HepG2 (cell line): ENCODE data around the gene KRTCAP2. TPM values are rescaled to one million over a fixed set of nuclear protein-coding genes. Genes with fewer than 3 reads are reported as not detected.

Experiments used
- CENPT ChIP-seq: sonication (generic); formaldehyde crosslinking; IDR thresholded peaks from 2 replicates; pipeline ENCODE4 v1.8.0; 2022; ENCODE audit warnings: low read depth, mild to moderate bottlenecking, moderate library complexity, missing genetic modification reagents
- ESRRA ChIP-seq: sonication (generic); formaldehyde crosslinking; IDR thresholded peaks from 2 replicates; pipeline ENCODE4 v1.5.1; 2020; ENCODE audit warnings: mild to moderate bottlenecking, low read depth, missing genetic modification reagents
- FOXK2 ChIP-seq: fragments of 450-650 bp; IDR thresholded peaks from 2 replicates; pipeline ENCODE4 v1.6.1; 2016
- ISX ChIP-seq: sonication (generic); formaldehyde crosslinking; conservative IDR thresholded peaks from 2 replicates; pipeline ENCODE4 v1.5.0; 2020; ENCODE audit warnings: missing genetic modification reagents
- KLF12 ChIP-seq: sonication (generic); formaldehyde crosslinking; IDR thresholded peaks from 2 replicates; pipeline ENCODE4 v1.4.0; 2020; ENCODE audit warnings: missing genetic modification reagents, borderline replicate concordance
- PTBP1 ChIP-seq: fragments of 200-400 bp; formaldehyde crosslinking; IDR thresholded peaks from 2 replicates; pipeline ENCODE4 v1.6.1; 2018; ENCODE audit warnings: low read length, low read depth; ENCODE audit not compliant: poor library complexity, severe bottlenecking
- RARG ChIP-seq: sonication (generic); formaldehyde crosslinking; IDR thresholded peaks from 2 replicates; pipeline ENCODE4 v1.4.0; 2020; ENCODE audit warnings: low read depth, mild to moderate bottlenecking, missing genetic modification reagents
- RXRB ChIP-seq: IDR thresholded peaks from 2 replicates; pipeline ENCODE4 v1.6.1; 2016; ENCODE audit warnings: borderline replicate concordance, missing genetic modification reagents, missing compliant biosample characterization
- TCF7 ChIP-seq: sonication (generic); IDR thresholded peaks from 2 replicates; pipeline ENCODE4 v1.6.1; 2016; ENCODE audit warnings: antibody characterized with exemption, low read depth
- ZFP1 ChIP-seq: IDR thresholded peaks from 2 replicates; pipeline ENCODE4 v1.6.1; 2016
- ZFYVE20 ChIP-seq: sonication (generic); formaldehyde crosslinking; IDR thresholded peaks from 2 replicates; pipeline ENCODE4 v1.8.0; 2023; ENCODE audit warnings: low read depth, mild to moderate bottlenecking, moderate library complexity, missing genetic modification reagents, borderline replicate concordance
- ZNF572 ChIP-seq: sonication (generic); formaldehyde crosslinking; IDR thresholded peaks from 2 replicates; pipeline ENCODE4 v1.5.1; 2020; ENCODE audit warnings: mild to moderate bottlenecking, missing genetic modification reagents
- ZNF713 ChIP-seq: sonication (generic); formaldehyde crosslinking; IDR thresholded peaks from 2 replicates; pipeline ENCODE4 v1.4.0; 2020; ENCODE audit warnings: mild to moderate bottlenecking, missing genetic modification reagents
- ZNF720 ChIP-seq: sonication (generic); formaldehyde crosslinking; IDR thresholded peaks from 2 replicates; pipeline ENCODE4 v1.4.0; 2020; ENCODE audit warnings: missing genetic modification reagents
- polyA plus RNA-seq, 8 experiments: library from polyadenylated mRNA; depleted of rRNA in 3 of 8; stranded (reverse) in 7 of 8; unstranded in 1 of 8; fragments of >200 nt; fragmentation: Illumina TruSeq in 4 of 8; extraction: Trizol in 4 of 8; gene quantifications; 2 replicates each; pipeline versions ENCODE4 v1.2.1 to v1.2.3, GENCODE V29; 2011 to 2016; ENCODE audit warnings: low read depth in 4 of 8, missing spikeins in 1 of 8, mixed read lengths in 1 of 8; ENCODE audit not compliant: insufficient read depth in 1 of 8
- total RNA-seq, 5 experiments: library from RNA; depleted of rRNA; stranded (reverse); fragments of >200 nt; fragmentation: Illumina TruSeq; extraction: Trizol; gene quantifications; 2 replicates each; pipeline ENCODE4 v1.2.3, GENCODE V29; 2016; ENCODE audit warnings: low read depth in 1 of 5
- TF ChIP-seq, protein P1 (sequence below): sonication (generic); formaldehyde crosslinking; IDR thresholded peaks from 2 replicates; pipeline ENCODE4 v1.4.0; 2020; ENCODE audit warnings: mild to moderate bottlenecking, low read depth, missing genetic modification reagents
- TF ChIP-seq, protein P2 (sequence below): IDR thresholded peaks from 2 replicates; pipeline ENCODE4 v1.6.1; 2016; ENCODE audit warnings: low read depth, control low read depth
- TF ChIP-seq, protein P3 (sequence below): sonication (generic); formaldehyde crosslinking; IDR thresholded peaks from 2 replicates; pipeline ENCODE4 v1.5.1; 2020; ENCODE audit warnings: missing genetic modification reagents, mild to moderate bottlenecking, borderline replicate concordance
- TF ChIP-seq, protein P4 (sequence below): fragments of 450-650 bp; IDR thresholded peaks from 2 replicates; pipeline ENCODE4 v1.6.1; 2016
- TF ChIP-seq, protein P5 (sequence below): sonication (generic); formaldehyde crosslinking; conservative IDR thresholded peaks from 2 replicates; pipeline ENCODE4 v1.8.1; 2023; ENCODE audit warnings: missing genetic modification reagents
- TF ChIP-seq, protein P6 (sequence below): IDR thresholded peaks from 2 replicates; pipeline ENCODE4 v1.6.1; 2016; ENCODE audit warnings: low read depth
- TF ChIP-seq, protein P7 (sequence below): sonication (generic); IDR thresholded peaks from 2 replicates; pipeline ENCODE4 v1.6.1; 2016; ENCODE audit warnings: low read depth, borderline replicate concordance

Gene KRTCAP2
- total and polyA plus RNA-seq, 2 of the 13 experiments (the other 11 are each of a cell fraction or from before 2014, with no cell fraction given), result 77.3 to 79.4 TPM

DNA sequence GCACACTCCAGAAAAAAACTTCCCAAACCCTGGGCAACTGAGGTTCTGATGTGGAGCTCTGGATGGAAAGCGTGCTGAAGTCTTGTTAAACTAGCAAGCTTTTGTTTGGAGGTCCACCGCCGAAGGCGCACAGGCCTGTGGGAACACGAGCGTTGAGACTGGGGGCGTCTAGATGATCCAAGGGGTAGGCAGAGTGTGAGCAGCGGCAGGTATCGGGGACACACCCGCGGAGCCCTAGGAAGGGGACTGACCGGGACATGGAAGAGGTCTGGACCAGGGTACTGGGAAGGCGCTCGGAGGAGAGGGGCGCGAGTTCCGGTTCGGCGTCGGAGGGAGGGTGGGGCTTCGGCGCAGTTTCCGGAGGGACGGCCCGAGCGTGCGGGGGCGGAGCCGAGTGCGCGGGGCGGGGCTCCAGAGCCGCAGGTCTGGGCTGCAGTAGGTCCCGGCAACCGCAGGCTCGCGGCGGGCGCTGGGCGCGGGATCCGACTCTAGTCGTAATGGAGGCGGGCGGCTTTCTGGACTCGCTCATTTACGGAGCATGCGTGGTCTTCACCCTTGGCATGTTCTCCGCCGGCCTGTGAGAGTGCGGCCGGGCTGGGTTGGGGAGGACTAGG is 37.6 kb downstream of the KRTCAP2 start, which contains the start of gene SLC50A1 (continued):
- TF ChIP-seq PTBP1, result no peak
- TF ChIP-seq RARG (CRISPR knock-in tag), result no peak
- TF ChIP-seq KLF12 (CRISPR knock-in tag), result no peak
- TF ChIP-seq, protein P1, sequence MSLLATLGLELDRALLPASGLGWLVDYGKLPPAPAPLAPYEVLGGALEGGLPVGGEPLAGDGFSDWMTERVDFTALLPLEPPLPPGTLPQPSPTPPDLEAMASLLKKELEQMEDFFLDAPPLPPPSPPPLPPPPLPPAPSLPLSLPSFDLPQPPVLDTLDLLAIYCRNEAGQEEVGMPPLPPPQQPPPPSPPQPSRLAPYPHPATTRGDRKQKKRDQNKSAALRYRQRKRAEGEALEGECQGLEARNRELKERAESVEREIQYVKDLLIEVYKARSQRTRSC (CRISPR knock-in tag), result no peak
- TF ChIP-seq, protein P2, sequence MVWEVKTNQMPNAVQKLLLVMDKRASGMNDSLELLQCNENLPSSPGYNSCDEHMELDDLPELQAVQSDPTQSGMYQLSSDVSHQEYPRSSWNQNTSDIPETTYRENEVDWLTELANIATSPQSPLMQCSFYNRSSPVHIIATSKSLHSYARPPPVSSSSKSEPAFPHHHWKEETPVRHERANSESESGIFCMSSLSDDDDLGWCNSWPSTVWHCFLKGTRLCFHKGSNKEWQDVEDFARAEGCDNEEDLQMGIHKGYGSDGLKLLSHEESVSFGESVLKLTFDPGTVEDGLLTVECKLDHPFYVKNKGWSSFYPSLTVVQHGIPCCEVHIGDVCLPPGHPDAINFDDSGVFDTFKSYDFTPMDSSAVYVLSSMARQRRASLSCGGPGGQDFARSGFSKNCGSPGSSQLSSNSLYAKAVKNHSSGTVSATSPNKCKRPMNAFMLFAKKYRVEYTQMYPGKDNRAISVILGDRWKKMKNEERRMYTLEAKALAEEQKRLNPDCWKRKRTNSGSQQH (CRISPR knock-in tag), result no peak
- no peak for TF ChIP-seq ZFP1
- TF ChIP-seq, protein P3, sequence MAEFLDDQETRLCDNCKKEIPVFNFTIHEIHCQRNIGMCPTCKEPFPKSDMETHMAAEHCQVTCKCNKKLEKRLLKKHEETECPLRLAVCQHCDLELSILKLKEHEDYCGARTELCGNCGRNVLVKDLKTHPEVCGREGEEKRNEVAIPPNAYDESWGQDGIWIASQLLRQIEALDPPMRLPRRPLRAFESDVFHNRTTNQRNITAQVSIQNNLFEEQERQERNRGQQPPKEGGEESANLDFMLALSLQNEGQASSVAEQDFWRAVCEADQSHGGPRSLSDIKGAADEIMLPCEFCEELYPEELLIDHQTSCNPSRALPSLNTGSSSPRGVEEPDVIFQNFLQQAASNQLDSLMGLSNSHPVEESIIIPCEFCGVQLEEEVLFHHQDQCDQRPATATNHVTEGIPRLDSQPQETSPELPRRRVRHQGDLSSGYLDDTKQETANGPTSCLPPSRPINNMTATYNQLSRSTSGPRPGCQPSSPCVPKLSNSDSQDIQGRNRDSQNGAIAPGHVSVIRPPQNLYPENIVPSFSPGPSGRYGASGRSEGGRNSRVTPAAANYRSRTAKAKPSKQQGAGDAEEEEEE (CRISPR knock-in tag), result no peak
- peak; percentile 12; the same call in 1 of the 2 replicates for TF ChIP-seq ESRRA (CRISPR knock-in tag)
- TF ChIP-seq ZNF713 (CRISPR knock-in tag), result no peak
- TF ChIP-seq, protein P4, sequence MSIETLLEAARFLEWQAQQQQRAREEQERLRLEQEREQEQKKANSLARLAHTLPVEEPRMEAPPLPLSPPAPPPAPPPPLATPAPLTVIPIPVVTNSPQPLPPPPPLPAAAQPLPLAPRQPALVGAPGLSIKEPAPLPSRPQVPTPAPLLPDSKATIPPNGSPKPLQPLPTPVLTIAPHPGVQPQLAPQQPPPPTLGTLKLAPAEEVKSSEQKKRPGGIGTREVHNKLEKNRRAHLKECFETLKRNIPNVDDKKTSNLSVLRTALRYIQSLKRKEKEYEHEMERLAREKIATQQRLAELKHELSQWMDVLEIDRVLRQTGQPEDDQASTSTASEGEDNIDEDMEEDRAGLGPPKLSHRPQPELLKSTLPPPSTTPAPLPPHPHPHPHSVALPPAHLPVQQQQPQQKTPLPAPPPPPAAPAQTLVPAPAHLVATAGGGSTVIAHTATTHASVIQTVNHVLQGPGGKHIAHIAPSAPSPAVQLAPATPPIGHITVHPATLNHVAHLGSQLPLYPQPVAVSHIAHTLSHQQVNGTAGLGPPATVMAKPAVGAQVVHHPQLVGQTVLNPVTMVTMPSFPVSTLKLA, result peak; percentile 59
- no peak; the same call in 1 of the 2 replicates for TF ChIP-seq ZFYVE20 (CRISPR knock-in tag)
- TF ChIP-seq FOXK2, result no peak
- TF ChIP-seq ISX (CRISPR knock-in tag), result no peak
- no peak for TF ChIP-seq RXRB (CRISPR knock-in tag)
- TF ChIP-seq TCF7, result no peak
- TF ChIP-seq, protein P5, sequence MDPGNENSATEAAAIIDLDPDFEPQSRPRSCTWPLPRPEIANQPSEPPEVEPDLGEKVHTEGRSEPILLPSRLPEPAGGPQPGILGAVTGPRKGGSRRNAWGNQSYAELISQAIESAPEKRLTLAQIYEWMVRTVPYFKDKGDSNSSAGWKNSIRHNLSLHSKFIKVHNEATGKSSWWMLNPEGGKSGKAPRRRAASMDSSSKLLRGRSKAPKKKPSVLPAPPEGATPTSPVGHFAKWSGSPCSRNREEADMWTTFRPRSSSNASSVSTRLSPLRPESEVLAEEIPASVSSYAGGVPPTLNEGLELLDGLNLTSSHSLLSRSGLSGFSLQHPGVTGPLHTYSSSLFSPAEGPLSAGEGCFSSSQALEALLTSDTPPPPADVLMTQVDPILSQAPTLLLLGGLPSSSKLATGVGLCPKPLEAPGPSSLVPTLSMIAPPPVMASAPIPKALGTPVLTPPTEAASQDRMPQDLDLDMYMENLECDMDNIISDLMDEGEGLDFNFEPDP (CRISPR knock-in tag), result no peak
- TF ChIP-seq CENPT (CRISPR knock-in tag), result no peak
- TF ChIP-seq, protein P6, sequence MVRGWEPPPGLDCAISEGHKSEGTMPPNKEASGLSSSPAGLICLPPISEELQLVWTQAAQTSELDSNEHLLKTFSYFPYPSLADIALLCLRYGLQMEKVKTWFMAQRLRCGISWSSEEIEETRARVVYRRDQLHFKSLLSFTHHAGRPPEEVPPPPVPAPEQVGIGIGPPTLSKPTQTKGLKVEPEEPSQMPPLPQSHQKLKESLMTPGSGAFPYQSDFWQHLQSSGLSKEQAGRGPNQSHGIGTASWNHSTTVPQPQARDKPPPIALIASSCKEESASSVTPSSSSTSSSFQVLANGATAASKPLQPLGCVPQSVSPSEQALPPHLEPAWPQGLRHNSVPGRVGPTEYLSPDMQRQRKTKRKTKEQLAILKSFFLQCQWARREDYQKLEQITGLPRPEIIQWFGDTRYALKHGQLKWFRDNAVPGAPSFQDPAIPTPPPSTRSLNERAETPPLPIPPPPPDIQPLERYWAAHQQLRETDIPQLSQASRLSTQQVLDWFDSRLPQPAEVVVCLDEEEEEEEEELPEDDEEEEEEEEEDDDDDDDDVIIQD, result no peak
- TF ChIP-seq, protein P7, sequence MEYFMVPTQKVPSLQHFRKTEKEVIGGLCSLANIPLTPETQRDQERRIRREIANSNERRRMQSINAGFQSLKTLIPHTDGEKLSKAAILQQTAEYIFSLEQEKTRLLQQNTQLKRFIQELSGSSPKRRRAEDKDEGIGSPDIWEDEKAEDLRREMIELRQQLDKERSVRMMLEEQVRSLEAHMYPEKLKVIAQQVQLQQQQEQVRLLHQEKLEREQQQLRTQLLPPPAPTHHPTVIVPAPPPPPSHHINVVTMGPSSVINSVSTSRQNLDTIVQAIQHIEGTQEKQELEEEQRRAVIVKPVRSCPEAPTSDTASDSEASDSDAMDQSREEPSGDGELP, result no peak
- peak; percentile 78; the same call in 1 of the 2 replicates for TF ChIP-seq ZNF572 (CRISPR knock-in tag)
- no peak for TF ChIP-seq ZNF720
